22Rv1 (cell line): ENCODE measurements around the gene CAPZA1.
A peak's percentile ranks its signal among the peaks of the same experiment; 100 is the strongest.

Experiments
- H3K27ac ChIP-seq: fragments of 450-650 bp; 2 replicates; pipeline ENCODE4 v1.5.1; 2017
- ZFX ChIP-seq: fragments of 450-650 bp; IDR thresholded peaks from 2 replicates; pipeline ENCODE4 v1.6.1; 2017; ENCODE audit warnings: antibody characterized with exemption, borderline replicate concordance
- TF ChIP-seq, protein P1 (sequence below): fragments of 450-650 bp; IDR thresholded peaks from 2 replicates; pipeline ENCODE4 v1.5.1; 2017; ENCODE audit warnings: mild to moderate bottlenecking

CAPZA1 gene

DNA sequence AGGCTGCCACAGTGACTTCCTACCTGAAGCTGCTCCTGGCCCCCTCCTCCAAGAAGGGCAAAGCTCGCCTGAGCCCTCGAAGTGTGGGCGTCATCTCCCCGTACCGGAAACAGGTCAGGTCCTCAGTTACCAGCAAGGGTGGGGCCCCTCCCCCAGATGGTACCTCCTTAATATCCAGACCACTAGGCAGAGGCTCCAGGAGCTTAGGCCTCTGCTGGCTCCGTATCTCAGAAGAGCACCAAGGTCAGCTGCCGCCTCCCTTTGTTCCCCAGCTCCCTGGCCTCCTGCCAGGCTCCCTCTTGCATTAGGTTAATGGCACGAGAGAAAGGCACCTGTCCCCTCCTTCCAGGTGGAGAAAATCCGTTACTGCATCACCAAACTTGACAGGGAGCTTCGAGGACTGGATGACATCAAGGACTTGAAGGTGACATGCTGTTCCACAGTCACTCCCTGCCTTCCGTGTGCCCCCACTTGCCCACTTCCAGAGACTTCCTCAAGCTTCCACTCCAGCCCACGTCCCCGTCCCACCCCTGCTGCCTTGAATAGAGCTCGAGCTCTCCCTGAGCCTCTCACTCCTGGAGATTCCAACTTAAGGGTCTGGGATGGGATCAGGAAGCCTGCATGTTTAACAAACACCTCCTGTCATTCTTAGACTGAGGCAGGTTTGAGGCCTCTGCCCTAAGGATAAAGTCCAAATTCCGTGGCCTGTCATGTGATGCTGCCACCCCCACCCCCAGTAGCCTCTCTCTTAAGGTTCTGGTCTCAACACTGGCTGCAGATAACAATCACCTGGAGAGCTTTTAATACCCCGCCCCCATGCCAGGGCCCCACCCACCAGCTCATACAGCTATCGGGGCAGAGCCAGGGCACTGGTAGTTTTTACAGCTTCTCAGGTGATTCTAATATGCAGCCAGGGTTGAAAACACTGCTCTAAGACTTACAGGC, 79.0 kb downstream of the CAPZA1 start:
- peak overlapping the region; percentile 97 for H3K27ac ChIP-seq
- no peak for TF ChIP-seq ZFX
- TF ChIP-seq, protein P1, sequence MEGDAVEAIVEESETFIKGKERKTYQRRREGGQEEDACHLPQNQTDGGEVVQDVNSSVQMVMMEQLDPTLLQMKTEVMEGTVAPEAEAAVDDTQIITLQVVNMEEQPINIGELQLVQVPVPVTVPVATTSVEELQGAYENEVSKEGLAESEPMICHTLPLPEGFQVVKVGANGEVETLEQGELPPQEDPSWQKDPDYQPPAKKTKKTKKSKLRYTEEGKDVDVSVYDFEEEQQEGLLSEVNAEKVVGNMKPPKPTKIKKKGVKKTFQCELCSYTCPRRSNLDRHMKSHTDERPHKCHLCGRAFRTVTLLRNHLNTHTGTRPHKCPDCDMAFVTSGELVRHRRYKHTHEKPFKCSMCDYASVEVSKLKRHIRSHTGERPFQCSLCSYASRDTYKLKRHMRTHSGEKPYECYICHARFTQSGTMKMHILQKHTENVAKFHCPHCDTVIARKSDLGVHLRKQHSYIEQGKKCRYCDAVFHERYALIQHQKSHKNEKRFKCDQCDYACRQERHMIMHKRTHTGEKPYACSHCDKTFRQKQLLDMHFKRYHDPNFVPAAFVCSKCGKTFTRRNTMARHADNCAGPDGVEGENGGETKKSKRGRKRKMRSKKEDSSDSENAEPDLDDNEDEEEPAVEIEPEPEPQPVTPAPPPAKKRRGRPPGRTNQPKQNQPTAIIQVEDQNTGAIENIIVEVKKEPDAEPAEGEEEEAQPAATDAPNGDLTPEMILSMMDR, result no peak

DNA sequence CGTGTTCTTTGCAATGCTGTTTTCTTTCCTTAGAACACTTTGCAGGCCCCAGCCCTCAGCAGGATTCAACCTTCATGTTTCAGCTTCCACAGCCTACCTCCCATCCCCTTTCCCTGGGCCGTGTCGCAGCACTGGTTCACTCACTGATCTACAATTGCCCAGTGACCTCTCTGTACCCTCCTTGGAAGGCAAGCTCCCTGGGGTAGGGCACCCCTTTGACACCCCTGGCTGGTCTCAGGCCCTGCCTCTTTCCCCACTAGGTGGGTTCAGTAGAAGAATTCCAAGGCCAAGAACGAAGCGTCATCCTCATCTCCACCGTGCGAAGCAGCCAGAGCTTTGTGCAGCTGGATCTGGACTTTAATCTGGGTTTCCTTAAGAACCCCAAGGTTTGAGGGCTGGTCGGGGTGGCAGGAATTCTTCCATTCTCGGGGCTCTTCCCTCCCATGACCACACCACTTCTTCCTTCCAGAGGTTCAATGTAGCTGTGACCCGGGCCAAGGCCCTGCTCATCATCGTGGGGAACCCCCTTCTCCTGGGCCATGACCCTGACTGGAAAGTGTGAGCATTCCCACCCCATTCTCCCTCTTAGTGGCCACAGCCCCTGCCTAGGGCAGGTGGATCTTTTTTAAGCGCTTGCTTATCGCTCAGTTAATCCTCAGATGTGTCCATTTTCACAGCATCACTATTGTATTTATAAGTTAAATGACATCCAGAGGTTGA, 80.0 kb downstream of the CAPZA1 start:
- TF ChIP-seq ZFX, result no peak
- TF ChIP-seq, protein P1, result no peak
- H3K27ac ChIP-seq, result peak overlapping the region; percentile 97

DNA sequence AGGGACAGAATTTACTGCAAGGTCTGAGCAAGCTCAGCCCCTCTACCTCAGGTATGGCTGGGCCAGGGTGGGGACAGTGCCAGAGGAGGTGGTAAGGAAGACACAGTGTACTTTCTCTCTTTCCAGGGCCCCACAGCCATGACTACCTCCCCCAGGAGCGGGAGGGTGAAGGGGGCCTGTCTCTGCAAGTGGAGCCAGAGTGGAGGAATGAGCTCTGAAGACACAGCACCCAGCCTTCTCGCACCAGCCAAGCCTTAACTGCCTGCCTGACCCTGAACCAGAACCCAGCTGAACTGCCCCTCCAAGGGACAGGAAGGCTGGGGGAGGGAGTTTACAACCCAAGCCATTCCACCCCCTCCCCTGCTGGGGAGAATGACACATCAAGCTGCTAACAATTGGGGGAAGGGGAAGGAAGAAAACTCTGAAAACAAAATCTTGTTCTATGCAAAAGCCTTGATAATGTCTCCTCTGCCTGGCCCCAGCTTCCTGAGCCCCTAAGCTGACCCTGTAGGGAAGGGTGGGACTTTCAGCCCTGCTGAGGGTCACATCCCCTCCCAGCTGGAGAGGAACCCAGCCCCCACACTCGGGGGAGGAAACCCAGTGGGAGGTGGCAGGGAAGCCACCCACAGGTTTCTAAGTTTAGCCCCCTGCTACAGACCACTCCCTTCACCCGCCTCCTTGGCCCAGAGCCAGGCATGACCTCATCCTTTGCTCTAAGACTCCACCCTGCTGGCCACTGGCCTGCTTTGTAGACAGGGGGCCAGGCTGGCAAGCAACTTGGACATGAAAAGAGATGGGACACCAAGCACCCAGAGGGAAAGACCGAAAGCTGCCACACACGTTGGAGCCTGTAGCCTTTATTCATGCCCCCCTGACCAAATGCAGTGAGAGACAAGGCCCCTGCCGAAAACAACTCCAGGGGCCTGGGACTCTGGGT, 80.9 kb downstream of the CAPZA1 start:
- TF ChIP-seq ZFX, result no peak
- TF ChIP-seq, protein P1, result no peak
- H3K27ac ChIP-seq, result peak overlapping the region; percentile 97

DNA sequence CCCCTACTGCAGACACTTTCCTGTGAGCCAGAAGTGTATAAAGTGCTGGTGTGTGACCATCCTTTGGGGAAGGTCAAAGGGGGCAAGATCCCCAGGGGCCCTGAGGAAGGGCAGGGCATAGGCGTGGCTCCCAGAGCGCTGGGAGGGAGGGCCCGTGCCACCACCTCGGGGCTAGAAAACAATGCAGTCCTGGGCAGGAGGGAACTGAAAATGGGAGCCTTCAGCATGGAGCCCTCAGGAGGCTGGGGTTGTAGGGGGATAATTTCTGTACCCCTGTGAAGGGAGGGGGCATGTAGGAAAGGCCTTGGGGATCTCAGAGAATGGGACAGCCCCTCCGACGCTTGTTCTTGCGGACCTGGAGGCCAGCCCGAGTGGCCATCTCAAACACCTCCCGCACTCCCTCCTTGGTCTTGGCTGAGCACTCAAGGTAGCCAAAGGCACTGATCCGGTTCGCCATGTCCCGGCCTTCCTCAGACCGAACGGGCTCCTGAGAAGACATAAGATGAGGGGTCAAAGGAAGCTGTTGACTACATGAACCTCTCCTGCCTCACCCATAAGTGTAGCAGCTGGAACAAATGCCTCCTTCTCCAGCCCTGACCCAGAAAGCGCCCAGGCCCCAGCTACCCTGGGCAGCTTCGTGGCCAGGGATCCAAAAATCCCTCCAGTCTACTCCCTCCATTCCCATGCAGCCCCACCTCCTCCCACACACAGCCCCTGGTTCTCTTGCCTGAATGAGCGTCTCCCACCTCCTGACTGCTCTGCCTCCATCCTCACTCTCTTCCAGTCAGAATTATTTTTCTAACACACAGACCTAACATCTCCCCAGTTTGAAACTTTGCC, 81.8 kb downstream of the CAPZA1 start:
- no peak for TF ChIP-seq ZFX
- TF ChIP-seq, protein P1, result no peak
- H3K27ac ChIP-seq, result peak overlapping the region; percentile 97

DNA sequence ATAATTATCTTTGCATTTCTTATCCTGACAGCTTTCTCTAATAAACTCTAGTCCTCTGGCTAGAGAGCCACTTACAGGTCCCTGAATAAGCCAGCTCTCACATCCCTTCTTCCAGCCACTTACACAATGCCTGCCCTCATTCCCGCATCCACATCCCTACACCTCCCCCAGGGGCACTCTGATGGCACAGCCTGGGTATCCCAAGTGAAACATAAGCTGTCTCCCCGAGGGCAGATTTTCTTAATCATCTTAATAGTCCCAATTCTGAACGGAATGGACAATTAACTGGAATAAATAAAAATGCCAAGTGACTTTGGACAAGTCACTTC, 82.4 kb downstream of the CAPZA1 start:
- TF ChIP-seq, protein P1, result no peak
- no peak for TF ChIP-seq ZFX
- peak overlapping the region; percentile 97 for H3K27ac ChIP-seq
